Gastroesophageal sphincter (tissue), 4 donors: ENCODE measurements around the gene NCOR2. TPM values are rescaled to one million over a fixed set of nuclear protein-coding genes. Genes with fewer than 3 reads are reported as not detected.

Experiments used
- ATAC-seq: fragments of 150-250 bp; one replicate; pipeline ENCODE4 v1.9.1; 2016; ENCODE audit warnings: mild to moderate bottlenecking, moderate library complexity
- H3K27ac ChIP-seq, 4 donors: fragments of 200-600 bp; sonication (generic) in 3 of 4; 1 replicate in 3 of 4; 2 replicates in 1 of 4; pipeline ENCODE4 v1.5.1; 2016 to 2019
- H3K27me3 ChIP-seq: fragments of 200-600 bp; sonication (generic); one replicate; pipeline ENCODE4 v1.5.1; 2019
- H3K36me3 ChIP-seq, 2 donors: fragments of 200-600 bp; sonication (generic); one replicate each; pipeline ENCODE4 v1.5.1; 2019; ENCODE audit warnings: control low read depth in 1 of 2
- H3K4me1 ChIP-seq, 3 donors: fragments of 200-600 bp; sonication (generic); 1 replicate in 2 of 3; 2 replicates in 1 of 3; pipeline ENCODE4 v1.5.1; 2016 to 2019; ENCODE audit warnings: control low read depth in 2 of 3
- H3K4me3 ChIP-seq, 2 donors: fragments of 200-600 bp; sonication (generic); one replicate each; pipeline ENCODE4 v1.5.1; 2019; ENCODE audit warnings: mild to moderate bottlenecking in 1 of 2, moderate library complexity in 1 of 2
- H3K9me3 ChIP-seq, 3 donors: fragments of 200-600 bp; sonication (generic); one replicate each; pipeline ENCODE4 v1.5.1; 2017 to 2019; ENCODE audit warnings: control low read depth in 2 of 3
- EP300 ChIP-seq: sonication (generic); formaldehyde crosslinking; IDR thresholded peaks from one replicate; pipeline ENCODE4 v1.6.1; 2017; ENCODE audit warnings: antibody characterized with exemption, mild to moderate bottlenecking
- POLR2A ChIP-seq, 2 donors: fragments of 450-650 bp; IDR thresholded peaks; one replicate each; pipeline ENCODE4 v1.6.1; 2017; ENCODE audit warnings: antibody characterized with exemption in 2 of 2, mild to moderate bottlenecking in 2 of 2, moderate library complexity in 1 of 2
- POLR2AphosphoS5 ChIP-seq: sonication (generic); formaldehyde crosslinking; IDR thresholded peaks from one replicate; pipeline ENCODE4 v1.6.1; 2017; ENCODE audit warnings: antibody characterized with exemption
- WGBS, 2 donors: methylation state at CpG; one replicate each; pipeline ENCODE4 v1.1.5; 2018; ENCODE audit warnings: low coverage in 1 of 2; 5-methylcytosine and 5-hydroxymethylcytosine counted together
- total RNA-seq, 4 donors: library from RNA; depleted of rRNA; stranded (reverse); fragments of >200 nt; gene quantifications; one replicate each; pipeline ENCODE4 v1.1.0, GENCODE V29; 2016
- TF ChIP-seq, protein P1 (sequence below), 4 experiments: fragments of 200-600 bp in 2 of 4; fragments of 450-650 bp in 2 of 4; sonication (generic) in 1 of 4; IDR thresholded peaks; one replicate each; pipeline ENCODE4 v1.5.1; 2017 to 2019; ENCODE audit warnings: antibody characterized with exemption in 4 of 4, mild to moderate bottlenecking in 2 of 4, moderate library complexity in 2 of 4

NCOR2 gene
- total RNA-seq, 4 donors from 2014 or later: 67.2 to 148 (median 105) TPM

DNA sequence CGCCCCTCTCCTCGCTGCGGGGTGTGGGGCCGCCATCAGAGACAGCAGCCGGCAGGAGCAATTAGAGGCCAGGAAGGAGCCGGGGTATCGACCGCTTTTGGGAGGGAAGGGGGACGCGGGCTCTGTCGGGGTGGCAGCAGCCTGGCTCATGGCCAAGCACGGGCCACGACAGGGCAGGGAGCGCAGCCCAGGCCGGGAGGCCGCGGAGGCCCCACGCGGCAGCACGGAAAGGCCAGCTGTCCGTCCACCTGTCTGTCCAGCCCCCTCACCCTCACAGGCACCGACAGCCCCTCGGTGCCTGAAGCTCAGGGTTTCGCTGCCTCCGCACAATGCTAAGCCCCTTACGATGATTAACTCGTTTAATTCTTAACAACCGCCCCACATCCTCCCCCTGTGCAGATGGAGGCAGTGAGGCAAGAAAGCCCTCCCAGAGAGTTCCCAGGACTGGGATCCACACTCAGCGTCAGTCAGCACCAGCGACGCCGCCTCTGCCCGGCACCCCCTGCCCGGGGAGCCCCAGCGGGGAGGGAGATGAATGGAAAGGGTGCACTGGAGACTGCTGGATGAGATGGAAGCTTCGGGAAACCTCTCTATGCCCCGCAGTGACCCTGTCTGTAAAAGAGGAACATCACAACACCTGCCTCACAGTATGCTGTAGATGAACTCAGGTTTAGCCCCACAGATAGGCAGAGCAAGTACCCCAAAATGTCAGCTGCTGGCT is 23.7 kb downstream of the NCOR2 start:
- Histone ChIP-seq H3K4me3 (peak overlapping the region in 1 of 2 donors; percentile 29), H3K9me3 (no peaks in the 10 kb centered on the region), H3K27me3 (no peaks in the 10 kb centered on the region), H3K36me3 (no peaks in the 10 kb centered on the region), H3K4me1 (peaks cover 0 to 89% (median 57%) of the 10 kb centered on the region in 3 donors), H3K27ac (peak overlapping the region in 2 of 4 donors; percentile 24 to 31)
- TF ChIP-seq POLR2AphosphoS5: no peak
- WGBS, 2 donors: 50% methylated on average over 2 of the region's 37 CpGs; no CpG with 5 or more reads in 1 of the 2 donors
- ATAC-seq: no peak

DNA sequence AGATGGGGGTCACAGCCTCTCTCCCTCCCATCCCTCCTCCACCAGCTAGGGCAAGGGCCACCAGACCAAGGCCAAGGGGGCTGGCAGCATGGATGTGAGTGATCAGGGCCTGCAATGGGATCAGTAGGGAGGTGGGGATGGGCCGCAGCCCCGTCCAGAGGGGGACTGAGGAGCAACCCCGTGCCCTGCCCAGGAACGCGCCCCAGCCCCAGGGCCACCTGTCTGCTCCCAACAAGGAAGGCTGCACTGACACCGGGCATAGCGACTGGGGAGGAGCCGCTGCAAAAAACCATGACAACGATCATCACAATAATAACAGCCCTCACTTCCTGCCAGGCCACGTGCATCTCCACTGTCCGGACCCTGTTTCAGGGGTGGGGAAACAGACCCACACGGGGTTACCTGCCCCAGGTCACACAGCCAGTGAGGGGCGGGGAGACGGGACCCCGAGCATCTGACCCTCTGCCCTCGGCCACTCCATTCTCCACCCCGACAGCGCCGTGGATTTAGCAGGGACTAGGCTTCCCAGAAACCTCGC is 24.3 kb downstream of the NCOR2 start:
- peaks cover 3 to 89% (median 59%) of the 10 kb centered on the region in 3 donors for H3K4me1 ChIP-seq
- peak overlapping the region in 1 of 2 donors; percentile 29 for H3K4me3 ChIP-seq
- peak overlapping the region in 2 of 4 donors; percentile 24 to 31 for H3K27ac ChIP-seq
- TF ChIP-seq, protein P1, sequence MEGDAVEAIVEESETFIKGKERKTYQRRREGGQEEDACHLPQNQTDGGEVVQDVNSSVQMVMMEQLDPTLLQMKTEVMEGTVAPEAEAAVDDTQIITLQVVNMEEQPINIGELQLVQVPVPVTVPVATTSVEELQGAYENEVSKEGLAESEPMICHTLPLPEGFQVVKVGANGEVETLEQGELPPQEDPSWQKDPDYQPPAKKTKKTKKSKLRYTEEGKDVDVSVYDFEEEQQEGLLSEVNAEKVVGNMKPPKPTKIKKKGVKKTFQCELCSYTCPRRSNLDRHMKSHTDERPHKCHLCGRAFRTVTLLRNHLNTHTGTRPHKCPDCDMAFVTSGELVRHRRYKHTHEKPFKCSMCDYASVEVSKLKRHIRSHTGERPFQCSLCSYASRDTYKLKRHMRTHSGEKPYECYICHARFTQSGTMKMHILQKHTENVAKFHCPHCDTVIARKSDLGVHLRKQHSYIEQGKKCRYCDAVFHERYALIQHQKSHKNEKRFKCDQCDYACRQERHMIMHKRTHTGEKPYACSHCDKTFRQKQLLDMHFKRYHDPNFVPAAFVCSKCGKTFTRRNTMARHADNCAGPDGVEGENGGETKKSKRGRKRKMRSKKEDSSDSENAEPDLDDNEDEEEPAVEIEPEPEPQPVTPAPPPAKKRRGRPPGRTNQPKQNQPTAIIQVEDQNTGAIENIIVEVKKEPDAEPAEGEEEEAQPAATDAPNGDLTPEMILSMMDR (IDR thresholded peaks at IDR 0.05): no peak
- TF ChIP-seq EP300: no peak
- no peak for TF ChIP-seq POLR2A (IDR thresholded peaks at IDR 0.05)
- TF ChIP-seq POLR2AphosphoS5: no peak
- H3K36me3 ChIP-seq: no peaks in the 10 kb centered on the region
- ATAC-seq: peak; percentile 42
- H3K9me3 ChIP-seq: no peaks in the 10 kb centered on the region
- WGBS, 2 donors: 25 to 33% methylated on average over 7 to 8 of the region's 20 CpGs
- no peaks in the 10 kb centered on the region for H3K27me3 ChIP-seq

DNA sequence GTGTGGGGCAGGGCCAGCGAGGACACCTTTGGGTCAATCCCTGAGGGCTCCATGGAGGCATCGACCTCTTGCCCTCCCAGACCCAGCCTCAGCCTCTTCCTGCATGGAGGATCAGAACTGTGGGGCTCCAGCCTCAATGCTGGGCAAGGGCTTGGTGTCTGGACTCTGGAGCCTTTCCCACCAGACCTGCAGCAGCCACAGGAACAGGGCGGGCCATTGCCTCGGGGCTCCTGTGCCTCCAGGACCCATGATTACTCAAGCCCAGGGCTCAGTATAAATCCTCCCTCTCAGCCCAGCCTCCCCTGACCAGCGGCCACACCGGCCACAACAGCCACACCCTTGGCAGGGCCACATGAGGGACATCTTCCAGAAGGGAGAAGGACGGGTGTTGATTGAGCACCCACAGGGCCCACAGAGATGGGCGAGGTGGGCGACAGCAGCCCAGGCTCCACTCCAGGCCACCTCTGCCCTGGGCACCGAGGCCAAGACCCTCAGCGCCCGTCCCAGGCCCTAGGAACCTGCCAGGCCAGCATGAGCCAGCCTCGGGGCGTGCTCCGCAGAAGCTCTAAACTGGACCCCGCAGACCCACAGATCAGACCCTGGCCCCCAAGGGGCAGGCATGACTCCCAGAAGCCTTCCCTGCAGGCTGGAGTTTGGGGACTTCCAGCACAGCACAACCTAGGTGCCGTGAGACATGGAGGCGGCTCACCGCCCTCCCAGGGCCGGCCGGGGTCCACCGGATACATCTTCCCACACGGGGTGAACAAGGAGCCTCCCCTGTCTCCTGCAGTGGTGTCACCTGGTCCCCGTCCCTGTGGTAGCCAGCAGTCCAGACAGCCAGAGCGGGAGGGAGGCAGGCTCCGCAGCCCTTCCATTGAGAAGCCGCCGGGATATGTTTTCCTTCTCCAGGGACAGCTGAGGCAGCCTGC is 25.1 kb downstream of the NCOR2 start:
- Histone ChIP-seq H3K9me3 (no peaks in the 10 kb centered on the region), H3K4me3 (no peak overlapping the region), H3K4me1 (peaks cover 8 to 93% (median 67%) of the 10 kb centered on the region in 3 donors), H3K27me3 (no peaks in the 10 kb centered on the region), H3K36me3 (no peaks in the 10 kb centered on the region), H3K27ac (peak overlapping the region in 2 of 4 donors; percentile 24 to 31)
- whole genome bisulfite sequencing, 2 donors: 78 to 89% methylated on average over 2 of the region's 28 CpGs
- TF ChIP-seq POLR2A (IDR thresholded peaks at IDR 0.05) (no peak), POLR2AphosphoS5 (no peak), EP300 (no peak)
- TF ChIP-seq, protein P1 (IDR thresholded peaks at IDR 0.05): no peak
- ATAC-seq: no peak

DNA sequence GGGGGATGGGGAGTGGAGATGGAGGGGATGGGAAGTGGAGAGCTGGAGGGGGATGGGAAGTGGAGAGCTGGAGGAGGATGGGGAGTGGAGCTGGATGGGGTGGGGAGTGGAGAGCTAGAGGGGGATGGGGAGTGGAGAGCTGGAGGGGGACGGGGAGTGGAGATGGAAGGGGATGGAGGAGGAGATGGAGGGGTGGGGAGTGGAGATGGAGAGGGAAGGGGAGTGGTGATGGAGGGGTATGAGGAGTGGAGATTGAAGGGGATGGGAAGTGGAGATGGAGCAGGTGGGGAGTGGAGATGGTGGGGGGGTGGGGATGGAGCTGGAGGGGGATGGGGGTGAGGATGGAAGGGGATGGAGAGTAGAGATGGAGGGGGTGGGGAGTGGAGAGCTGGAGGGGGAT is 26.1 kb downstream of the NCOR2 start:
- Histone ChIP-seq H3K36me3 (no peaks in the 10 kb centered on the region), H3K27ac (no peak overlapping the region), H3K27me3 (no peaks in the 10 kb centered on the region), H3K4me3 (no peak overlapping the region), H3K9me3 (no peaks in the 10 kb centered on the region), H3K4me1 (peaks cover 8 to 92% (median 72%) of the 10 kb centered on the region in 3 donors)
- no CpG with 5 or more reads among the region's 1 CpG for WGBS, 2 donors
- no peak for TF ChIP-seq POLR2A (IDR thresholded peaks at IDR 0.05)
- TF ChIP-seq EP300: no peak
- TF ChIP-seq, protein P1 (IDR thresholded peaks at IDR 0.05): no peak
- no peak for TF ChIP-seq POLR2AphosphoS5
- no peak for ATAC-seq
